ENCODE results near the gene SUGCT.

The SUGCT gene

GRCh38 chr7:40753455-40753854 lies 618.6 kb downstream of the SUGCT start:
- DNase-seq = no peak

- no peak for DNase-seq
Measured at GRCh38 chr7:40755438-40755837, 620.6 kb downstream of the SUGCT start.

- no peak for DNase-seq
Measured at GRCh38 chr7:40757109-40757508, 622.3 kb downstream of the SUGCT start.

GRCh38 chr7:40758590-40758989 lies 623.8 kb downstream of the SUGCT start:
- no peak for DNase-seq

GRCh38 chr7:40760293-40760964 lies 625.6 kb downstream of the SUGCT start:
- no peak for DNase-seq

GRCh38 chr7:40760987-40761386 lies 626.2 kb downstream of the SUGCT start:
- DNase-seq = no peak

GRCh38 chr7:40761762-40762560 lies 627.2 kb downstream of the SUGCT start:
- no peak for DNase-seq

- no peak for DNase-seq
Measured at GRCh38 chr7:40763319-40764287, 628.8 kb downstream of the SUGCT start.

GRCh38 chr7:40765639-40766038 lies 630.8 kb downstream of the SUGCT start:
- DNase-seq = no peak

- DNase-seq = no peak
Measured at GRCh38 chr7:40772096-40772495, 637.3 kb downstream of the SUGCT start.

- DNase-seq = no peak
Measured at GRCh38 chr7:40773656-40774055, 638.9 kb downstream of the SUGCT start.

- no peak for DNase-seq
Measured at GRCh38 chr7:40775877-40776276, 641.1 kb downstream of the SUGCT start.

GRCh38 chr7:40777730-40778312 lies 643.0 kb downstream of the SUGCT start:
- no peak for DNase-seq

GRCh38 chr7:40780460-40780859 lies 645.7 kb downstream of the SUGCT start:
- no peak for DNase-seq

GRCh38 chr7:40782836-40783235 lies 648.0 kb downstream of the SUGCT start:
- no peak for DNase-seq

GRCh38 chr7:40784176-40784575 lies 649.4 kb downstream of the SUGCT start:
- no peak for DNase-seq

GRCh38 chr7:40786909-40787308 lies 652.1 kb downstream of the SUGCT start:
- no peak for DNase-seq

GRCh38 chr7:40793132-40793531 lies 658.3 kb downstream of the SUGCT start:
- DNase-seq = no peak

- DNase-seq = no peak
Measured at GRCh38 chr7:40795607-40796006, 660.8 kb downstream of the SUGCT start.

- DNase-seq = no peak
Measured at GRCh38 chr7:40796723-40797122, 661.9 kb downstream of the SUGCT start.

GRCh38 chr7:40798613-40799012 lies 663.8 kb downstream of the SUGCT start:
- DNase-seq = no peak

- no peak for DNase-seq
Measured at GRCh38 chr7:40799493-40800403, 664.9 kb downstream of the SUGCT start.
